DND-41 (cell line): ENCODE data around the gene KRT8.

Experiments
- ATAC-seq: fragments of 200-7000 bp; cut with Tn5 transposase; 3 replicates; pipeline ENCODE4 v1.9.1; 2021; ENCODE audit warnings: low read depth; ENCODE audit not compliant: insufficient read depth
- DNase-seq: peaks from one replicate; pipeline ENCODE4 v3.0.0-alpha.2; 2020
- H2AFZ ChIP-seq: 2 replicates; pipeline ENCODE4 v1.6.0; 2012; ENCODE audit warnings: low read depth, low read length
- H3K27ac ChIP-seq: 2 replicates; pipeline ENCODE4 v1.5.1; 2012; ENCODE audit warnings: low read length, inconsistent platforms
- H3K27me3 ChIP-seq: fragments of 200-600 bp; sonication (generic); 2 replicates; pipeline ENCODE4 v1.6.0; 2012; ENCODE audit warnings: low read length, mild to moderate bottlenecking, inconsistent platforms; ENCODE audit not compliant: insufficient read depth, poor library complexity
- H3K36me3 ChIP-seq: 2 replicates; pipeline ENCODE4 v1.5.1; 2012; ENCODE audit warnings: low read length, inconsistent platforms; ENCODE audit not compliant: insufficient read depth
- H3K4me1 ChIP-seq: 2 replicates; pipeline ENCODE4 v1.5.1; 2012; ENCODE audit warnings: mild to moderate bottlenecking, low read length; ENCODE audit not compliant: insufficient read depth
- H3K4me2 ChIP-seq: 2 replicates; pipeline ENCODE4 v1.6.0; 2012; ENCODE audit warnings: mild to moderate bottlenecking, moderate library complexity, low read length, inconsistent platforms; ENCODE audit not compliant: insufficient read depth
- H3K4me3 ChIP-seq, 2 experiments: fragments of 200-600 bp in 1 of 2; shearing (Covaris generic) in 1 of 2; 2 replicates each; pipeline ENCODE4 v1.5.1; 2012 to 2016; ENCODE audit warnings: inconsistent platforms in 2 of 2, low read length in 2 of 2, mild to moderate bottlenecking in 2 of 2, low read depth in 1 of 2, moderate library complexity in 1 of 2
- H3K79me2 ChIP-seq: 2 replicates; pipeline ENCODE4 v1.6.0; 2012; ENCODE audit warnings: low read length, inconsistent platforms; ENCODE audit not compliant: insufficient read depth
- H3K9ac ChIP-seq: 2 replicates; pipeline ENCODE4 v1.6.0; 2012; ENCODE audit warnings: low read depth, mild to moderate bottlenecking, inconsistent platforms, low read length, moderate library complexity
- H3K9me3 ChIP-seq: 2 replicates; pipeline ENCODE4 v1.5.1; 2012; ENCODE audit warnings: low read length, moderate library complexity, mild to moderate bottlenecking, inconsistent platforms; ENCODE audit not compliant: insufficient read depth, severe bottlenecking
- H4K20me1 ChIP-seq: 2 replicates; pipeline ENCODE4 v1.6.0; 2012; ENCODE audit warnings: low read length; ENCODE audit not compliant: insufficient read depth
- EZH2 ChIP-seq: IDR thresholded peaks from 3 replicates; pipeline ENCODE4 v1.6.1; 2012; ENCODE audit warnings: borderline replicate concordance, low read depth, mild to moderate bottlenecking, moderate library complexity, low read length, inconsistent platforms; ENCODE audit not compliant: severe bottlenecking
- TF ChIP-seq, protein P1 (sequence below): IDR thresholded peaks from 2 replicates; pipeline ENCODE4 v1.5.1; 2012; ENCODE audit warnings: borderline replicate concordance, low read length, moderate library complexity, mild to moderate bottlenecking; ENCODE audit not compliant: poor library complexity, severe bottlenecking; ENCODE audit errors: extremely low read depth

KRT8 gene

DNA sequence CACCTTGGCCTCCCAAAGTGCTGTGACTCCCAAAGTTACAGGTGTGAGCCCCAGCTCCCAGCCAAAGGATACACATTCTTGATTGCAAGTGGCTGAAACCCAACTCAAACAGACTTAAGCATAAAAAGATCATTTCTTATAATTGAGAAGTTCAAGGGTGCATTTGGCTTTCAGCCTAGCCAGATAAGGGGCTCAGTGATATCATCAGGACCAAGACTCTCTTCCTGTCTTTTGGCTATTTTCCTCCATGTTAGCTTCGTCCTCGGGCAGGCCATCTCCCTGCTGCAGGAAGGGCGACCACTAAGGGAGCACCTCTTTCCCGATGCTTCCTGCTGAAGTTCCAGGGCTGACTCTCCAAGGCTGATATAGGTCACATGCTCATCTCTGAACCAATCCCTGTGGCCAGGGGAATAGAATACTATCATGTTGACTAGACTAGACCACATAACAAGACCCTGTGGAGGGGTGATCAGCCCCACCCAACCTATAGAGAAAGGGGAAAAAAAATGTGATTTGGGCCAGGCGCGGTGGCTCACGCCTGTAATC, 9.8 kb upstream of the KRT8 start:
- no peaks in the 10 kb centered on the region for H3K79me2 ChIP-seq
- no peak overlapping the region for H2AFZ ChIP-seq
- no peak overlapping the region for H3K9ac ChIP-seq
- ATAC-seq (no peak), DNase-seq (no peak)
- H3K4me3 ChIP-seq = no peak overlapping the region
- H4K20me1 ChIP-seq = 0 out of 2 replicates have a peak, but pooled peaks cover 6% of the 10 kb centered on the region
- H3K9me3 ChIP-seq = no peaks in the 10 kb centered on the region
- TF ChIP-seq EZH2 = no peak
- no peak overlapping the region for H3K27ac ChIP-seq
- no peak overlapping the region for H3K4me2 ChIP-seq
- no peaks in the 10 kb centered on the region for H3K4me1 ChIP-seq
- peaks cover 11% of the 10 kb centered on the region for H3K27me3 ChIP-seq
- H3K36me3 ChIP-seq = no peaks in the 10 kb centered on the region

DNA sequence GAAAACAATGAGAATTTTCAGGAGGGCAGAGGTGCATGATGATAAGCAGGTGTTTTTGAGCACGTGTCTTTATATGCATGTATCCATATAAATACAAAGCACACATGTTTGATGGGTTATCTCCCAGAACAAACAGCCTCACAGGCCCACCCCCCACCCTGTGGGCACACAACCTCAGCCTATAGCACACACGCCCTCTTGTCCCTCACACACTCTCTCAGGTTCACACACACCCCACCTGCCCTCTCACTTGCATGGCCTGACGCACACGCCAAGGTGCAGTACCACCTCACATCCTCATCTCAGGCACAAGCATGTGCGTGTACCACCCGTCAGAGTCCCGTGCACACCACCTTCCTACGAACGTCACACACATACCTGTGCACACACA, 8.6 kb upstream of the KRT8 start:
- no peak for ATAC-seq
- no peaks in the 10 kb centered on the region for H3K4me1 ChIP-seq
- TF ChIP-seq, protein P1, sequence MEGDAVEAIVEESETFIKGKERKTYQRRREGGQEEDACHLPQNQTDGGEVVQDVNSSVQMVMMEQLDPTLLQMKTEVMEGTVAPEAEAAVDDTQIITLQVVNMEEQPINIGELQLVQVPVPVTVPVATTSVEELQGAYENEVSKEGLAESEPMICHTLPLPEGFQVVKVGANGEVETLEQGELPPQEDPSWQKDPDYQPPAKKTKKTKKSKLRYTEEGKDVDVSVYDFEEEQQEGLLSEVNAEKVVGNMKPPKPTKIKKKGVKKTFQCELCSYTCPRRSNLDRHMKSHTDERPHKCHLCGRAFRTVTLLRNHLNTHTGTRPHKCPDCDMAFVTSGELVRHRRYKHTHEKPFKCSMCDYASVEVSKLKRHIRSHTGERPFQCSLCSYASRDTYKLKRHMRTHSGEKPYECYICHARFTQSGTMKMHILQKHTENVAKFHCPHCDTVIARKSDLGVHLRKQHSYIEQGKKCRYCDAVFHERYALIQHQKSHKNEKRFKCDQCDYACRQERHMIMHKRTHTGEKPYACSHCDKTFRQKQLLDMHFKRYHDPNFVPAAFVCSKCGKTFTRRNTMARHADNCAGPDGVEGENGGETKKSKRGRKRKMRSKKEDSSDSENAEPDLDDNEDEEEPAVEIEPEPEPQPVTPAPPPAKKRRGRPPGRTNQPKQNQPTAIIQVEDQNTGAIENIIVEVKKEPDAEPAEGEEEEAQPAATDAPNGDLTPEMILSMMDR = no peak
- TF ChIP-seq EZH2 = no peak
- DNase-seq = no peak
- H3K79me2 ChIP-seq = no peaks in the 10 kb centered on the region
- H3K4me3 ChIP-seq = no peak overlapping the region
- H2AFZ ChIP-seq = no peak overlapping the region
- H3K9ac ChIP-seq = no peak overlapping the region
- 0 out of 2 replicates have a peak, but pooled peaks cover 6% of the 10 kb centered on the region for H4K20me1 ChIP-seq
- no peaks in the 10 kb centered on the region for H3K9me3 ChIP-seq
- H3K27me3 ChIP-seq = peaks cover 4% of the 10 kb centered on the region
- no peaks in the 10 kb centered on the region for H3K36me3 ChIP-seq
- no peak overlapping the region for H3K4me2 ChIP-seq
- no peak overlapping the region for H3K27ac ChIP-seq

DNA sequence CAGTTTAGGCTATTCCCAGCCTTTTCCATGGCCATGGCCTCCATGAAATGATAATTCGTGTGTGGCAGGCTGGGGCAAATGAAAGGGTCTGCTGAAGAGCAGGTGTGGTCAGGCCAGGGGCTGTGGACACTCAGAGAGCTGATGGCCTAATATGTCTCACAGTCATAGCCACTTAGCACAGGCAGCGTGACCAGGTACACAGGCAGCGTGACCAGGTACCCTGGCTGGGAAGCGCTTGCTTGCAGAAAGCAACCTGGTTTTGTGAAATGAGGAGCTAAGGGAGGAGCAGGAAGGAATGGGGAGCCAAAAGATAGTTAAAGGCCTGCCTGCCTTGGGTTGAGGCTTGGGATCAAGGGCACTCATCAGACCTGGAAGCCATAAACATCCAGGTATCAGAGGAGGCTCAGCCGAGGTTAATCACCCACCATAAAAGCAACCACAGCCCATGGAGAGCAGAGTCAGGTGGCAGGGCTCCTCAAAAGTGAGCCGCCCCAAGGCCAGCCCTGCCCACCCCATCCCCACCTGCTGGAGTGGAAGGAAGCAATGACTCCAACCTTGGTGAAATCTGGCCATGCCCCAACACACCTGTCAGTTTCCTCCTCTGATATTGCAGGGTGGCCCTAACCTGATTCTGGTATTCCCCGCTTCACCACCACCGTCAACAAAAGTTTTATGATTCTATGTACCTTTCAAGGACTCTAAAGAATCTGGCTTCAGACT, 8.0 kb upstream of the KRT8 start:
- Histone ChIP-seq H3K9ac (no peak overlapping the region), H3K4me1 (no peaks in the 10 kb centered on the region), H3K27ac (no peak overlapping the region), H4K20me1 (0 out of 2 replicates have a peak, but pooled peaks cover 6% of the 10 kb centered on the region), H3K4me2 (no peak overlapping the region), H3K4me3 (no peak overlapping the region), H3K36me3 (no peaks in the 10 kb centered on the region), H3K9me3 (no peaks in the 10 kb centered on the region), H3K79me2 (no peaks in the 10 kb centered on the region), H3K27me3 (peaks cover 3% of the 10 kb centered on the region), H2AFZ (no peak overlapping the region)
- no peak for DNase-seq
- ATAC-seq = no peak
- no peak for TF ChIP-seq EZH2
- TF ChIP-seq, protein P1 = no peak

DNA sequence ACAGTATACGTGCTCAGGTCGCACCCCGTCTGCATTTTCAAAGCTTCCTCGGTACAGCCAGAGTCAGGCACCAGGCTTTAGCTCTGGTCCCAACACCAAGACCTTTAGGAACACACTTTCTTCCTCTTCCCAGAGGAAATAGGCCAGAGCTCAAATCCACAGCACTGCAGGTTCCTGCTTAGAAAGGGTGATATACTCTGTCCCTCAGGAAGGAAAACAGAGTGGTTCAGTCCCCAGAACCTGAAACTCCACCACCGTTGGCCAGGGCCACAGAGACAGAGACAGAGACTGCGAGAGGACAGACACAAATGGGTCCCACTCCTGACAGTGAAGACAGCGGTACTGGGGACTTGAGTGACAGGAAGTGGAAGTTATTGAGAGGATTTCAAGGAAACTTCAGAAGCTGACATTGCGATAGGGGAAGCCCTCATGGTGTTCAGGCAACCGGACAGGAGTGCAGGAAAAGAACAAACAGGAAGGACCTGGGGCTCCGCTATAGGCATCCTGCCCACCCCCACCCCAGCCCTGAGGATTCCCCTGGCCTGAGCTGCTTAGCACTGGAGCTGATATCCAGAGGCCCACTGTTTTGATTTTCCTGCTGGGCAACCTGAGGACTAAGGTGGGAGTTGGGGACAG, 5.5 kb upstream of the KRT8 start:
- ATAC-seq (no peak), DNase-seq (no peak)
- TF ChIP-seq EZH2 = no peak
- TF ChIP-seq, protein P1 = no peak
- H3K9ac ChIP-seq = no peak overlapping the region
- no peak overlapping the region for H3K4me3 ChIP-seq
- no peak overlapping the region for H2AFZ ChIP-seq
- H4K20me1 ChIP-seq = 0 out of 2 replicates have a peak, but pooled peaks cover 3% of the 10 kb centered on the region
- no peak overlapping the region for H3K27ac ChIP-seq
- H3K79me2 ChIP-seq = no peaks in the 10 kb centered on the region
- no peaks in the 10 kb centered on the region for H3K4me1 ChIP-seq
- H3K9me3 ChIP-seq = no peaks in the 10 kb centered on the region
- no peak overlapping the region for H3K4me2 ChIP-seq
- no peaks in the 10 kb centered on the region for H3K27me3 ChIP-seq
- no peaks in the 10 kb centered on the region for H3K36me3 ChIP-seq
